Measurements from ENCODE around the gene TP73.

TP73 gene

GRCh38 chr1:3671371-3672180, 19.3 kb downstream of the TP73 start:
- Histone ChIP-seq H3K79me2 (ENCODE audit: low read length) (no peaks in the 10 kb centered on the region), H3K27me3 (ENCODE audit: low read depth, low read length) (peaks cover 40% of the 10 kb centered on the region), H3K27ac (ENCODE audit: low read length) (no peak overlapping the region), H3K36me3 (replicated peaks; ENCODE audit: low read depth, low read length) (no peaks in the 10 kb centered on the region), H3K4me2 (ENCODE audit: low read length) (peak overlapping the region; percentile 16), H2AFZ (ENCODE audit: low read depth, low read length) (no peak overlapping the region), H3K4me1 (ENCODE audit: low read length) (peaks cover 80% of the 10 kb centered on the region), H3K4me3 (ENCODE audit: low read length) (no peak overlapping the region), H4K20me1 (ENCODE audit: insufficient read depth, low read length) (no peaks in the 10 kb centered on the region), H3K9me3 (ENCODE audit: insufficient read depth, low read length) (no peaks in the 10 kb centered on the region), H3K9ac (ENCODE audit: low read length) (peak overlapping the region; percentile 11; the same call in 1 of the 2 replicates)
- TF ChIP-seq EZH2phosphoT487 (IDR thresholded peaks at IDR 0.05; ENCODE audit: low read depth): no peak
- no peak for TF ChIP-seq CTCF (IDR thresholded peaks at IDR 0.05; ENCODE audit: low read depth, low read length)

- Histone ChIP-seq H3K79me2 (ENCODE audit: low read length) (no peaks in the 10 kb centered on the region), H3K27me3 (ENCODE audit: low read depth, low read length) (peaks cover 40% of the 10 kb centered on the region), H3K9ac (ENCODE audit: low read length) (peak overlapping the region; percentile 53; the same call in 1 of the 2 replicates), H4K20me1 (ENCODE audit: insufficient read depth, low read length) (no peaks in the 10 kb centered on the region), H3K4me2 (ENCODE audit: low read length) (peak overlapping the region; percentile 84), H2AFZ (ENCODE audit: low read depth, low read length) (peak overlapping the region; percentile 43; the same call in 1 of the 2 replicates), H3K27ac (ENCODE audit: low read length) (no peak overlapping the region; the same call in 1 of the 2 replicates), H3K4me3 (ENCODE audit: low read length) (peak overlapping the region; percentile 71), H3K9me3 (ENCODE audit: insufficient read depth, low read length) (no peaks in the 10 kb centered on the region), H3K36me3 (replicated peaks; ENCODE audit: low read depth, low read length) (no peaks in the 10 kb centered on the region), H3K4me1 (ENCODE audit: low read length) (peaks cover 78% of the 10 kb centered on the region)
- TF ChIP-seq EZH2phosphoT487 (IDR thresholded peaks at IDR 0.05; ENCODE audit: low read depth): no peak
- no peak for TF ChIP-seq CTCF (IDR thresholded peaks at IDR 0.05; ENCODE audit: low read depth, low read length)
Observed at GRCh38 chr1:3672231-3672970, 20.1 kb downstream of the TP73 start.

GRCh38 chr1:3672971-3673361, 20.6 kb downstream of the TP73 start:
- Histone ChIP-seq H3K4me3 (ENCODE audit: low read length) (peak overlapping the region; percentile 71), H3K36me3 (replicated peaks; ENCODE audit: low read depth, low read length) (no peaks in the 10 kb centered on the region), H3K4me1 (ENCODE audit: low read length) (peaks cover 78% of the 10 kb centered on the region), H3K79me2 (ENCODE audit: low read length) (no peaks in the 10 kb centered on the region), H3K4me2 (ENCODE audit: low read length) (peak overlapping the region; percentile 84), H3K27me3 (ENCODE audit: low read depth, low read length) (peaks cover 37% of the 10 kb centered on the region), H3K27ac (ENCODE audit: low read length) (peak overlapping the region; percentile 41; the same call in 1 of the 2 replicates), H3K9me3 (ENCODE audit: insufficient read depth, low read length) (no peaks in the 10 kb centered on the region), H4K20me1 (ENCODE audit: insufficient read depth, low read length) (no peaks in the 10 kb centered on the region), H3K9ac (ENCODE audit: low read length) (peak overlapping the region; percentile 53), H2AFZ (ENCODE audit: low read depth, low read length) (peak overlapping the region; percentile 43; the same call in 1 of the 2 replicates)
- no peak for TF ChIP-seq EZH2phosphoT487 (IDR thresholded peaks at IDR 0.05; ENCODE audit: low read depth)

GRCh38 chr1:3673381-3674099, 21.2 kb downstream of the TP73 start:
- Histone ChIP-seq H3K4me3 (ENCODE audit: low read length) (peak overlapping the region; percentile 71), H3K36me3 (replicated peaks; ENCODE audit: low read depth, low read length) (no peaks in the 10 kb centered on the region), H2AFZ (ENCODE audit: low read depth, low read length) (peak overlapping the region; percentile 43; the same call in 1 of the 2 replicates), H3K9me3 (ENCODE audit: insufficient read depth, low read length) (no peaks in the 10 kb centered on the region), H4K20me1 (ENCODE audit: insufficient read depth, low read length) (no peaks in the 10 kb centered on the region), H3K27me3 (ENCODE audit: low read depth, low read length) (peaks cover 33% of the 10 kb centered on the region), H3K4me2 (ENCODE audit: low read length) (peak overlapping the region; percentile 84), H3K9ac (ENCODE audit: low read length) (peak overlapping the region; percentile 53), H3K79me2 (ENCODE audit: low read length) (no peaks in the 10 kb centered on the region), H3K4me1 (ENCODE audit: low read length) (peaks cover 78% of the 10 kb centered on the region), H3K27ac (ENCODE audit: low read length) (peak overlapping the region; percentile 41; the same call in 1 of the 2 replicates)
- no peak for TF ChIP-seq EZH2phosphoT487 (IDR thresholded peaks at IDR 0.05; ENCODE audit: low read depth)
- TF ChIP-seq CTCF (IDR thresholded peaks at IDR 0.05; ENCODE audit: low read depth, low read length): peak; percentile 41
